Neural crest cell (in vitro differentiated cells): Measurements from ENCODE around the gene CRB2. TPM values are rescaled to one million over a fixed set of nuclear protein-coding genes. Genes with fewer than 3 reads are reported as not detected.

ENCODE experiments used
- DNase-seq: peaks from one replicate; pipeline ENCODE4 v3.0.0; 2021; ENCODE audit warnings: low read depth, mixed read lengths, low spot score
- H3K27ac Mint-ChIP-seq: one replicate; pipeline ENCODE4 v1.8.0; 2021; ENCODE audit warnings: mild to moderate bottlenecking, mixed read lengths; ENCODE audit not compliant: unreplicated experiment
- H3K27me3 Mint-ChIP-seq: 2 replicates; pipeline ENCODE4 v1.8.0; 2021; ENCODE audit warnings: low read depth, mild to moderate bottlenecking, mixed read lengths
- H3K36me3 Mint-ChIP-seq: 2 replicates; pipeline ENCODE4 v1.8.0; 2021; ENCODE audit warnings: low read depth, mild to moderate bottlenecking, mixed read lengths
- H3K4me1 Mint-ChIP-seq: 2 replicates; pipeline ENCODE4 v1.8.0; 2021; ENCODE audit warnings: mixed read lengths
- H3K4me3 Mint-ChIP-seq: one replicate; pipeline ENCODE4 v1.8.0; 2021; ENCODE audit warnings: mild to moderate bottlenecking, mixed read lengths
- H3K9me3 Mint-ChIP-seq: 2 replicates; pipeline ENCODE4 v1.8.0; 2021; ENCODE audit warnings: mixed read lengths
- total RNA-seq: library from RNA; stranded (reverse); gene quantifications from 2 replicates; pipeline ENCODE4 v1.2.1, GENCODE V29; 2021
- TF ChIP-seq, protein P1 (sequence below): fragments of 200-600 bp; sonication (generic); conservative IDR thresholded peaks from 2 replicates; pipeline ENCODE4 v1.5.0; 2021; ENCODE audit warnings: antibody characterized with exemption, mild to moderate bottlenecking

CRB2 gene
- total RNA-seq, 1 donor from 2014 or later: 80.5 TPM

DNA sequence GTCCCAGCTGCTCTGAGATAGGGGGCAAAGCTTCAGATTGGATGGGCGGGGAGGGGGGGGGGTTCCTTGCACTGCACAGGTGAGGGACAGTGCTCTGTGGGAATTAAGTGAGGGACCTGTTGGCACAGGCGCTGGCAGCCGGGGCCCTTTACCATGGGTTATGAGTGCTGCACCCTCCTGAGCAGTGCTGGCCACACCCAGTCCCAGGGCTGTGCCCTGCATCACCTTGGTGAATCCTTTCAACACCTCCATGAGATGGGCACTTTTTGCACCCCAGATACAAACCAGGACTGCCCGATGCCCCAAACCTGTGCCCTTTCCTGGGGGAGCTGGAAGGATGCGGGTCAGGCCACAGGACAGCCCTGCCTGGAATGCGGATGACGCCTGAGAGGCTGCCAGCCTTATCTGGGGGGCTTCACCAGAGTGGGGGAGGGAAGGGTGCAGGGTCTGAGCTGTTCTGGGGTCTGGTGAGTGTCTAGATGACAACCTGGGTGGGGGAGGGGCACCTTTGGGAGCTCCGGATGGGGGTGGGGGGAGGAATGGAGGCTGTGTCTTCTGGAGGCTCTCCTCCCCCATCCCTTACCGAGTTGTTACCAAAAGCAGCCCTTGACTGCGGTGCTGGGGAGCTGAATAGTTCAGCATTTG is 5.2 kb downstream of the CRB2 start:
- no peak for DNase-seq
- TF ChIP-seq, protein P1, sequence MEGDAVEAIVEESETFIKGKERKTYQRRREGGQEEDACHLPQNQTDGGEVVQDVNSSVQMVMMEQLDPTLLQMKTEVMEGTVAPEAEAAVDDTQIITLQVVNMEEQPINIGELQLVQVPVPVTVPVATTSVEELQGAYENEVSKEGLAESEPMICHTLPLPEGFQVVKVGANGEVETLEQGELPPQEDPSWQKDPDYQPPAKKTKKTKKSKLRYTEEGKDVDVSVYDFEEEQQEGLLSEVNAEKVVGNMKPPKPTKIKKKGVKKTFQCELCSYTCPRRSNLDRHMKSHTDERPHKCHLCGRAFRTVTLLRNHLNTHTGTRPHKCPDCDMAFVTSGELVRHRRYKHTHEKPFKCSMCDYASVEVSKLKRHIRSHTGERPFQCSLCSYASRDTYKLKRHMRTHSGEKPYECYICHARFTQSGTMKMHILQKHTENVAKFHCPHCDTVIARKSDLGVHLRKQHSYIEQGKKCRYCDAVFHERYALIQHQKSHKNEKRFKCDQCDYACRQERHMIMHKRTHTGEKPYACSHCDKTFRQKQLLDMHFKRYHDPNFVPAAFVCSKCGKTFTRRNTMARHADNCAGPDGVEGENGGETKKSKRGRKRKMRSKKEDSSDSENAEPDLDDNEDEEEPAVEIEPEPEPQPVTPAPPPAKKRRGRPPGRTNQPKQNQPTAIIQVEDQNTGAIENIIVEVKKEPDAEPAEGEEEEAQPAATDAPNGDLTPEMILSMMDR: no peak
- Mint-ChIP-seq H3K27me3 (no peaks in the 10 kb centered on the region), H3K4me1 (peaks cover 74% of the 10 kb centered on the region), H3K9me3 (no peaks in the 10 kb centered on the region), H3K4me3 (peak overlapping the region; percentile 84), H3K27ac (no peak overlapping the region), H3K36me3 (no peaks in the 10 kb centered on the region)

DNA sequence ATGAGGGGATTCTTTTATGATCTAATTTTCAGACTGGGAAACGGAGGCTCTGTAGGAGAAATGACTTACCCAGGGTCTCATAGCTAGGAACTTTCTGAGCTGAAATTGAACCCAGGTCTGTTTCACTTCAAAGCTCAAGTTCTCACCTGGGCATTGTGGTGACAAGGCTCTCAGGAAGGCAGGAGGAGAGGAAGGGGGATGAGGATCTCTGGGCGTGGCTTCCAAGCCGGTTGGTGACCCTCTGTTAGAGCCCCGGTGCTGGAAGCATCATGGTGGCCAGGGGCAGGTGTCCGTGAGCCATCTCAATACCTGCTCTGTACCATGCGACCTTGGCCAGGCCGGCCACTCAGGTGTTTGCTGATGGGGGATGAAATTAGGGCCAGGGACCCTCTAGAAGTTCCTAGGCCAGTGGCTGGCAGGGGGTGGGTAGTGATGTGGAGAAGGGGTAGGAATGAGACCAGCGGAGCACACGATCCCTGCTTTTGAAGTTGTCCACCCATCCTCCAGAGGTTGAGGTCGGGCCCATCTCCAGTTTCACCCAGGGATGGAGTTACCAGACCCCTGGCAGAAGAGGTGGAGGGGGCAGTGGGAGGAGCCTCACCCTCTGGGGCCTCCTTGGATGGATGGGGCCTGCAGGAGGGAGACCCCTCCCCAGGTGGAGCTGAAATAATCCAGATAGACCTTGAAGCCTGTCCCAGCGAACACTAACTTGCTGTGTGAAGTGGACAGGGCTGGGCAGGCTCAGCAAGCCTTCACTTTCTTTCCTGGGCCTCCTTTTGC is 5.9 kb downstream of the CRB2 start:
- no peaks in the 10 kb centered on the region for H3K9me3 Mint-ChIP-seq
- no peaks in the 10 kb centered on the region for H3K27me3 Mint-ChIP-seq
- H3K4me1 Mint-ChIP-seq: peaks cover 68% of the 10 kb centered on the region
- H3K27ac Mint-ChIP-seq: peak overlapping the region; percentile 93
- peak overlapping the region; percentile 34 for H3K4me3 Mint-ChIP-seq
- DNase-seq: no peak
- H3K36me3 Mint-ChIP-seq: no peaks in the 10 kb centered on the region
- TF ChIP-seq, protein P1: no peak

DNA sequence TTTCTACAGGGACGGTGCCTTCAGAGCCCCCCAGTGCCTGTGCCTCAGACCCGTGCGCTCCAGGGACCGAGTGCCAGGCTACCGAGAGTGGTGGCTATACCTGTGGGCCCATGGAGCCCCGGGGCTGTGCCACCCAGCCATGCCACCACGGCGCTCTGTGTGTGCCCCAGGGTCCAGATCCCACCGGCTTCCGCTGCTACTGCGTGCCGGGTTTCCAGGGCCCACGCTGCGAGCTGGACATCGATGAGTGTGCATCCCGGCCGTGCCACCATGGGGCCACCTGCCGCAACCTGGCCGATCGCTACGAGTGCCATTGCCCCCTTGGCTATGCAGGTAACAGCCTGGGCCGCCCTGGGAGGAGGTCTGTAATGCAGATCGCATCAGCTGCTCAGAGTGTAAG is 6.9 kb downstream of the CRB2 start:
- Mint-ChIP-seq H3K27me3 (no peaks in the 10 kb centered on the region), H3K27ac (no peak overlapping the region), H3K36me3 (peaks cover 2% of the 10 kb centered on the region), H3K9me3 (no peaks in the 10 kb centered on the region), H3K4me1 (peaks cover 63% of the 10 kb centered on the region), H3K4me3 (no peak overlapping the region)
- no peak for DNase-seq
- TF ChIP-seq, protein P1: no peak

DNA sequence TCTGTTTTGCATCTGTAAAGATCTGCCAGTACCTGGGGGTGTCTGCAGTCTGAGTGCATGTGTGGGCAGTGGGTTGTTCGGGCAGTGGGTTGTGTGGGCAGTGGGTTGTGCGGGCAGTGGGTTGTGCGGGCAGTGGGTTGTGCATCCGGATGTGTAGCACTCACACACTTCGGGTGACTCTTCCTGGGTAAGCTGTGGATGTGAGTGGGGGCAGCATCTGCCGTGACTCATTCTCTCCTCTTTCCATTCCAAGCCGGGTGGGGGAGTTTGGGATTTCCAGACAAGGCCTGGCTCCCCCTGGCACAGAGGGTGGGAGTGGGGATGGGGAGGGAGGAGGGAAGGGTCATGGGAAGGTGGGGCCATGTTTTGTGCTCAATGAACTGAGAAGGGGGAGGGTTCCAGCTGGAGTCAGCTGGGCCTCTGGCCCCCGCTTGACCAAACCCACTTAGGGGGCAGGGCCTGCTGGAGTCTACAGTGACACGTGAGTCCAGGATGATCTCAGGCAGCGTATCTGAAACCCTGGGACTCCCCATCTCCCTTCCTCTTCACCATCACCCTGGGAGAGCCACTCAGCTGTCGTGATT is 8.3 kb downstream of the CRB2 start:
- no peak for DNase-seq

DNA sequence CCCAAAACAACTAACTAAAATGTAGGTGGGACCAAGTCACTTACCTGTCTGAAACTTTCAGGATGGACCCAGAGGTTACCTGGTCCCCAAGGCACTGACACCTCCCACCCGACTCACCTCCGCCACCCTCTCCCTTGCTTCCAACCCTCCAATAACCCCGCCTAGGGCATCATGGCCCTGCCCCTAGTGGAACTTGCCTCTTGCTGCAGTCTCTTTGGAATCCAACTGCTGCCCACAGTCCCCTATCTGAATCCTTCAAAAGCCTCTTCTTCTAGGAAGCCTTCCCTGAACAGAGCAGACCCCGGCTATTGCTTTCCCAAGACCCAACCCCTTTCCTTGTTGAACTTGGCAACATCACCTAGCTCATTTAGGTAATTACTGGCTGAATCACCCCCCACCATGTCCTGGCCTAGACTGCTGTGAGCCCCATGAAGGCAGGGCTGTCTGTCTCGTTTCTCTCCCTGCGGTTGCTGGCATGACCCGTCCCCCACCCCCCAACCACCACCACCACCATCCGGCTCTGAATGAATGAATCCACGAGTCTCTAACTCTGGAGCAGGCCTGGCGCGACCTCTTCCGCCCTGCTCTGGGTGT is 9.4 kb downstream of the CRB2 start:
- Mint-ChIP-seq H3K9me3 (no peaks in the 10 kb centered on the region), H3K36me3 (peaks cover 2% of the 10 kb centered on the region), H3K4me3 (peak overlapping the region; percentile 69), H3K4me1 (peaks cover 37% of the 10 kb centered on the region), H3K27me3 (no peaks in the 10 kb centered on the region), H3K27ac (no peak overlapping the region)
- no peak for DNase-seq
- TF ChIP-seq, protein P1: peak; percentile 46

More for the DNA sequence above, 8.3 kb downstream of the CRB2 start:
- TF ChIP-seq, protein P1: no peak
- peak overlapping the region; percentile 57 for H3K27ac Mint-ChIP-seq
- H3K4me3 Mint-ChIP-seq: peak overlapping the region; percentile 66
- no peaks in the 10 kb centered on the region for H3K27me3 Mint-ChIP-seq
- H3K36me3 Mint-ChIP-seq: peaks cover 2% of the 10 kb centered on the region
- no peaks in the 10 kb centered on the region for H3K9me3 Mint-ChIP-seq
- H3K4me1 Mint-ChIP-seq: peaks cover 48% of the 10 kb centered on the region
